NCI-H345 treated with DMSO at 0.1 percent for 48 hours (cell line): ENCODE data around the gene SORCS3.
"Not testable (repeated sequence)": the region's sequence is repeated elsewhere in the genome, so short reads cannot be mapped to it uniquely, and the experiment has no call there.

ENCODE experiments used
- DNase-seq: peaks from one replicate; lab custom pipeline; 2025; ENCODE audit not compliant: unreplicated experiment; lab: John Stamatoyannopoulos, UW

SORCS3 gene

DNA sequence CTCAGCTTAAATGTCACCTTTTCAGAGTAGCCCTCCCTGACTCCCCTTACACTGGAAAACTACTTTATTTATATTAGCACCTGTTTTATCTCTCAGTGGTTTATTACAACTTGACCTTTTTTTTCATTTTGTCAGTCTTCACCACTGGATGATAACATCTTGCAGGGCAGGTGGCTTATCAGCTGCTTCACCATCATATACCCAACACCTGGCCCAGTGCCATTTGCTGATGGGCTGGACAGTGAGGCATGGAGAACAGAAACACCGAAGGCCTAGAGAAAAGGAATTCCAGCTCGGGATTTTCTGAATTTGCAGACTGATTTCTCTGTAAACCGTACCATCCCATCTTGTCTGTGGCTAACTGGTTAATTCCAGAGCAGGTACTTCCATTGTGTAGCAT lies 48.5 kb downstream of the SORCS3 start:
- no peak for DNase-seq

DNA sequence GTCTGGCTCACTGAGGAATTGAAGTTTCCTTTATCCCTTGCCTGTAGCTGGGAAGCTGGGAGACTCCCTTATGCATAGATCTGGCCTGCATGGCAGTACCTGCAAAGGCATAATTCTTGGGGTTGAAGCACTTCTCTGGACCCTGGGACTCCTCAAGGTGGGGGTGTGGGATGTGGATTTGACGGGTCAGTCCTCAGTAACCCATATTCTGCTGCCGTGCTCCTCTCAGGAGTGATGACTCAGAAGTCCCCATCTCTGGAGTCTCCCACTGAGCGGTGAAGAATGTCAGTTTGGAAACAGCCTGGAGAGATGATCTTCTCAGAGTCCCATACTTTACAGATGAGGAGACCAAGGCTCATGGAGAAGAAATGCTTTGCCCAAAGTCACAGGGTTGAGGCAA lies 49.0 kb downstream of the SORCS3 start:
- DNase-seq, result no peak

DNA sequence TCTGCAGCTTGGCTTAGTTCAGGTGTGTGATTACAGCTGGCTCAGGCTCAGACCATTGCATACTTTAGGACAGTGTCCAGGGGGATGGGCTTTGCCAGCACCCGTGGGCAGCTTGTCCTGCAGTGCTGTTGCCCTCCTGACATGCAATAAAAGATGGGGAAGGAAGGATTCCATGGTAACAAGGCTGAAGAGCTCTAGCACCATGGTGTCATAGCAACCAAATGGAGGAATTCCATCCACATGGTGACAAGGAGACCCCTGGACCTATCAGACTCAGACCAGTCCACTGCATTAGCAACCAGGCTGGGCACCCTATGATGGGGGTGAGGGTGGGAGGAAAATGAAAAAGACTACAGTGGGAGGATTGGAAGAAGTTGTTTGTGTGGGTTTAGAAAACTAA lies 49.9 kb downstream of the SORCS3 start:
- no peak for DNase-seq

DNA sequence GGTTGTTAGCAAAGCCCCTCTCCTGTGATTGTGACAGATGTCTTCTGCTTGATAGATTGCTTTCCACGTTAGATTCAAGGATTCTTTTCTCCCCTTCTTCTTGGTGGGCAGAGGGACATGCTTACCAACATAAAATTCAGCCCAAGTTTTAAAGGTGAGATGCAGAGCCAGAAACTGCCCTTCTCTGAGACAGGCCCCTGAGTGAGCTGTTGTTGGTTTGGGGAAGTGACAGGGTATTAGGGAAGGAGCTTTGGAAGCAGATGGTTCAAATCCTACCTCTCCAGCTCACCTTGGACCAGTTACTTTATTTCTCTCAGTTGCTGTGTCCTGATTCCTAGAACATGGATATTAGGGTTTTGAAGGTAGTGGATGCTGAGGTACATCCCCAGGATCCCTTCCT lies 53.0 kb downstream of the SORCS3 start:
- DNase-seq, result no peak

DNA sequence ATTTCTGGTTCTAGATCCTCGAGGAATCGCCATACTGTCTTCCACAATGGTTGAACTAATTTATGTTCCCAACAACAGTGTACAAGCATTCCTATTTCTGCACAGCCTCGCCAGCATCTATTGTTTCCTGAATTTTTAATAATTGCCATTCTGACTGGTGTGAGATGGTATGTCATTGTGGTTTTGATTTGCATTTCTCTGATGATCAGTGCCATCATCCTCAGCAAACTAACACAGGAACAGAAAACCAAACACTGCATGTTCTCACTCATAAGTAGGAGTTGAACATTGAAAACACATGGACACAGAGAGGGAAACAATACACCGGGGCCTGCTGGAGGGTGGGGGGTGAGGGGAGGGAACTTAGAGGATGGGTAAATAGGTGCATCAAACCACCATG lies 62.2 kb downstream of the SORCS3 start:
- DNase-seq, result not testable (repeated sequence)

DNA sequence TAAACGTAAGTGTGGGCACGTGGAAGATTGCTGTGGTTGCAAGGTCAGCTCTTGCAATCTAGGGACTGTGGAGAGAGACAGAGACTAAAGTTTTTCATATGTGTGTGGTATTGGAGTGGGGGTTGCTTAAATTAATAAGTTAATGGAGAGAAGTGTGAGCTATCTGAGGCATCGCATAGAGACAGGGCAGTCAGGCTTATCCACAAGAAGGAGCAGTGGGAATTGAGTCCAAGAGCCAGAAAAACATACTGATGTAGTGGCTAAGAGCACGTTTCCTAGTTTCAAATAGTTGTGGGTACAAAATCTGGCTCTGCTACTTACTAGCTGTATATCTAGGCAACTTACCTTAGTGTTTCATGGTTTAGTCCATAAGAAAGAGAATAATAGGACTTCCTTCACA lies 65.8 kb downstream of the SORCS3 start:
- DNase-seq, result no peak

DNA sequence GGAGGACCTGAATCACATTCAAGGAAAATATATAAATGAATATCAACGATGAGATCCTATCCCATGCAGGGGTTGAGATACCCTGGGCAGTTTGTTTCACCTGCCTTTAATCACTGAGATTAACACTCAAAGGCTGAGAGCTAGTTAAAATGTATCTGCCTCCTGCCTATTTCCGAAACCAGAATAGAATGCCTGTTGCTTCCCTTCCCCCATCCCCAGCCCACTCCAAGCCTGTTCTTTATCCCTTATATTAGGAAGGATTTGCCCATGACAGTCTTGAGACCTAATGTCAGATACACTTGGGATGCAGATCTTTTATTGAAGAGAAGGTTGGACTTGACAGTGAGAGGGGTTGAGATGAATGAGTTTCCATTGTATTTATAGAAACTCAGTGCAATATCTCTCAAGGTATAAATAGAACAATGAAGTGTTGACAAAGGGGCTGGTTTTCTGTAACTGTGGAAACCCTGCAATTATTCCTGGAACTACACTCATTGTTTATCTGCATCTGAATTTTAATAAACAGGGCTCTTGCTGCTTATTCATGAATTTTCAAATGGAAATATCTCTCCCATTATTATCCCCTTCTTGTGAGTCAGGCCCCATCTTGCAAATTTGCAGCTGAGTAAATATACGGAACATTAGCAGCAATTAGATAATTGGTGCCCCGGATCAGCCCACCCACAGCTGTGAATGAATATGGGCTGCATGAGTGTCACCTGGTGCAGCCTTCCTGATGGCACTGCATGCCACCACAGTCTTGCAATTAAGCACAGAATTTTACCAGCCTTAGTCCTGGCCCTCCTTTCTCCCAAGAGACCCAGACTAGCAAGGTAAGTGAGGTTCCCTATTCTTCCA lies 66.7 kb downstream of the SORCS3 start:
- DNase-seq, result peak; percentile 81

DNA sequence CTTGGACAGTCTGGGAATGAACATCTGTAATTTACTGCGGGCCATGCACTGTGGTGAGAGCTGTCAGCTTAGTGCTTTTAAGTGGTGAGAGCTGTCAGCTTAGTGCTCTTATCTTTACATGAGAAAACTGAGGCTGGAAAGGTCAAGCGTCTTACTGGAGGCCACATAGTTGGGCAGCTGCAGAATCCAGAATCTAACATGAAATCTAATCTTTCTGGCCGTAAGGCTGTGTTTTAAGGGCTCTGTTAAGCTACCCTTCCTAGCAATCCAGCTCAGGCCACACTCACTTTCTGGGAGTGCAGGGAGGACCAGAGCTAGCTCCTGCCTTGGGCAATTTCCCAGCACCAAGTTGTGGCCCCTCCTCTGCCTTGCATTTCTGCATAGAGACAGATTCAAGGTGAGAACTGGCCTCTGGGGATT lies 70.2 kb downstream of the SORCS3 start:
- no peak for DNase-seq

DNA sequence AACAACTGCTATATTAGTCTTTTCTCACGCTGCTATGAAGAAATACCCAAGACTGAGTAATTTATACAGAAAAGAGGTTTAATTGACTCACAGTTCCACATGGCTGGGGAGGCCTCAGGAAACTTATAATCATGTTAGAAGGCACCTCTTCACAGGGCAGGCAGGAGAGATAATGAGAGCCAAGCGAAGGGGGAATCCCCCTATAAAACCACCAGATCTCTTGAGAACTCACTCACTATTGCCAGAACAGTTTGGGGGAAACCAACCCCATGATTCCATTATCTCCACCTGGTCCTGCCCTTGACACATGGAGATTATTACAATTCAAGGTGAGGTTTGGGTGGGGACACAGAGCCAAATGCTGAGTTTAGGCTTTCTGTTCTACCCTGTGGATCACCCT lies 89.5 kb downstream of the SORCS3 start:
- DNase-seq, result not testable (repeated sequence)

DNA sequence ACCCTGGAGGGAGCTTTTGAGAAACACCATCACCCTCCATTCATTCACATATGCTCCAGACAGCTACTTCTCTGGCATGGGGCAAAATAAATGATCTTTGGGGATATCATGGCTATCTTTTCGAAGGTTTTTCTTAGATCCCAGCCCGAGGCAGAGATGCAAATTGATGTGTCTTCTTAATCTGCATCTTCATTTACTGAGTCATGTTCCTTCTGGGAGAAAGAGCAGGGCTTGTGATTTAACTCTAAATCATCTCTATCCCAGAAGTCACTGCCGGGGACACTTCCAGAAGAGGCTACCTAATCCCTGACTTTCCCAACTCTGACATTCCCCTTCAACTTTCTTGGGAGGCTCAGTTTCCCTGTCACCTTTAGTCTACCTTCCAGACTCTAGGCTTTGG lies 90.1 kb downstream of the SORCS3 start:
- no peak for DNase-seq

DNA sequence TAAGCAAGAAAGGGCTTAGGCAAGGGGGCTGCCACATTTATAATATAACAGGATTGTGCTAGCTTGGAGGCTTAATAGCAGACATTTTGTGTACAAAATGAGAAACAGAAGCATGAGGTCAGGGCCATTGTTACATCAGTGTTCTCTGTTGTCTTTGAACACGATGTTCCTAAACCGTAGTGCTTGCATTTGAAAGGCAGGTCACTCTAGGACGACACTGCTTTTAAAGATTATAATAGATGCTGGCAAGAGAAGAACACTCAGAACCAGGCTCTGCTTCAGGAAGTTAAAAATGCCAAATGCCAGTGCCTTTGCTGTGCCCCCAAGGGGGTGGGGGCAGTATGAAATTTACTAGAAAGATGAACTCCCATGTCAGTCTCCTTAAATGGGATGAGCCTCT lies 91.1 kb downstream of the SORCS3 start:
- DNase-seq, result no peak

DNA sequence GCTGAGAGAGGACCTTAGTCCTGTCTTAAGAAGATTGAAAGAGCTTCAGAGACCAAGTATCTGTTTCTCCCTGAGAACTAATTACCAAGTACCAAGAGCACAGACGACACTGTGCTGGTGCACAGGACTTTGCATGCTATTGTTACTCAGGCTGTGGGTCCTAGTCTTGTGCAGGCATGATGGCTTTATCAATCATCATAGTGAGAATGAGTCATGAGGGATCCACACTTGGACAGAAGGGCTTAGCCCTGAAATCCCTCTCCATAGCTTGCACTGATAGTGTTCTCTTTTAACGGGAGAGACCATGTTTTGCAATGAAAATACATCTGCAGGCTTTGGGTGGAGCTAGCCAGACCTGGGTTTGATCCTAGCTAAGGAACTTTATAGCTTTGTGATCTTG lies 93.3 kb downstream of the SORCS3 start:
- no peak for DNase-seq

DNA sequence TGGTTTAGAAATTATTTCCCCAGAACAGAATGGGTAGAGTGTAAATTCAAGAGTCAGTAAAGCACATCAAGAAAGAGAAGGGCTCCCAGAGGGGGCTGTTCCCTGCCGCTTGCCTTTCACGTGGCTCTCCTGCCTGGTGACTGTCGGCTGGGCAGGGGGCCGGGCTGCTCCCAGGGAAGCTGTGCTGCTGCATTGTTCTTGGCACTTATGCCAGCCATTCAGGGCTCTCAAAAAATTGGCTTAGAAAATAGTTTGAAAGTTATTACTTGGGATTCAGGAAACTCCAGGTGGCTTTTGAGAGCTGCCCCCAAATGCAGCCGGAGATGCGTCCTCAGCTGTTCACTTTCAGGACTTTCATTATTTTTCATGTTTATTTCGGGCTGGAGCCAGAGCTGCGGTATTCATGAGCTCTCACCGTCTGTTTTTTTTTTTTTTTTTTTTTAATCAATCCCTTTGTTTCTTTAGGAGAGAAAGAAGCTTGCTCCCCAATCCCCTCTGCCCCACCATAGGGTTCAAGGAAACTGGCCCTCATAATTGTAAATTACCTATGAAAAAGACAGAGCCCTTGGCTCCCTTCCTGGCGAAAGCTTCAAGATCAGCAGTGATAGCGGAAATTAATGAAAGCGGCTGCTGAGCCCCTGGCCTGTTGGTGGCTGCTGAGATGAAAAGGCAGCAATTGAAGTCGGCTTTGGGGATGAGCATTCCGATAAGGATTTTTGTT lies 94.1 kb downstream of the SORCS3 start:
- peak; percentile 54 for DNase-seq

DNA sequence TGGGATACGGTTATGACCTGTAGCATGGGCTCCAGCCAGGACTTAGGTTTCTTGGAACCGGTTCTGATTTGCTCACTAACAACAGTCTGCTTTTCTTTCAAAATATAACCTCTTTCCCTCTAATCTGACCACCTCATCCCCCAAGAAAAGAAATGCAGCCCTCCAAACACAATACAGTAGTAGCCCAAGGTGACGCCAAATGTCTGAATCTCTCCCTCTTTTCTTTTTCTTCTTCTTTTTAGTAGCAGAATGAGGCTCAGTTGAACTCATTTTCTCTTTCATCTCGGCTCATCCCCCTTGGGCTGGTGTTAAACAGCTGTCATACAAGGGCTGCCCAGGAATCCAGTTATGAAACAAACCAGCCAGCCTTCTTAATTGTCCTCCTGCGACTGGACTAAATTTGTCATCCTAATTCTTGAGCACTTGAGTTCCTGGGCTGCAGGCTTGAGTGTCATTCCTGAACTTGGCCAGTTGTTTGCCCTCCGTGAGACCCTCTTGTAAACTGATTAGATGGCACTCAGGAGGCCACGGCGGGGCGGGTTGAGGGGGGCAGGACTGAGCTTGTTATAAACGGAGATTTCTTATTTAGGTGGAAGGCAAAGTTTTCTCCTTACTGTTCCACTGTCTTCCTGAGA lies 94.8 kb downstream of the SORCS3 start:
- no peak for DNase-seq

DNA sequence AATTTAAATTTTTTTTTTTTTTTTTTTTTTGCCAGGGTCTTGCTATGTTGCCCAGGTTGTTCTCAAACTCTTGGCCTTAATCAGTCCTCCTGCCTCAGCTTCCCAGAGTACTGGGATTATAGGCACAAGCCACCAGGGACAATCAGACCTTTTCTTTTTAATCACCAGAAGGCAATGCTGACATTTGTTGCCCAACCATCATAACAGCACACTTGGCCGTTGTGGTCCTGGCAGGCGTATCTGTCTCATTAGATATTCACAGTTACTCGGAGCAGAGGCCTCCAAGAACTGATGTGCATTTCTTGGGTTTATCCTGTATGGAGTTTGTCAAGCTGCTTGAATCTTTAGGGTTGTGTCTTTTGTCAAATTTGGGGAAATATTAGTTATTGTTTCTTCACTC lies 100.0 kb downstream of the SORCS3 start:
- DNase-seq, result no peak

DNA sequence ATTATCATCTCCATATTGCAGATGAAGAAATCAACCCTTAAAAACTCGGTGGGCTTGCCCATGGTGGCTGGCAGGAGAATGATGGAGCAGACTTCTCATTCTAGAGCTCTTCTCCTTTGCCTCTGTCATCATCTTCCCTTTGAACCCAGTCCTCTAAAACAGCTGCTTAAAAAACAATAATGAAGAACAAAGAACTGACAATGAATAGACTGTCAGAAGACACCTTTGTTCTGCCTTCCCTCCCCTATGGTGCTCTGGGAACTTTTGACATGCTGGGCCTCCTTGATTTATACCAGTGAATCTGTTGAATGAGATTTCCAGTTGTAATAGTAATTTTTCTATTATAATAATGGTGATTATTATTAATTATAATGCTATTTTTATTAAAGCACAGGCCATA lies 103.0 kb downstream of the SORCS3 start:
- no peak for DNase-seq

DNA sequence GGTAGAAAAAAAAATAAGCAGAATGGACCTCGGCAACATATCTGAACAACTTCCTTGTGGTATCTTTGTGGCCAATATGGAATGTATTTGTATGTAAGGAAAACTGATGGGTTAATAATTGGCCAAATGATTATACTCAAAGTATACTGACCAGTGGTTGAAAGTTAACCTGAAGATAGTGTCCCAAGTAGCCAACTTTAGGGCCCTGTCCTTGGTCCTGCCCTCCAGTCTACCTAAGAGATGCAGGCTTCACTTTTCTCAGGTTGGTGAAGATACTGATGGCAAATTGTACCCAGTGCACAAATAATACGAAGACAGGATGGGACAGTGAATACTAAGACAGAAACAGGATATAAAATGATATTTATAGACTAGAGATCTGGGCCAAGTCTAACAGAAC lies 109.2 kb downstream of the SORCS3 start:
- no peak for DNase-seq

DNA sequence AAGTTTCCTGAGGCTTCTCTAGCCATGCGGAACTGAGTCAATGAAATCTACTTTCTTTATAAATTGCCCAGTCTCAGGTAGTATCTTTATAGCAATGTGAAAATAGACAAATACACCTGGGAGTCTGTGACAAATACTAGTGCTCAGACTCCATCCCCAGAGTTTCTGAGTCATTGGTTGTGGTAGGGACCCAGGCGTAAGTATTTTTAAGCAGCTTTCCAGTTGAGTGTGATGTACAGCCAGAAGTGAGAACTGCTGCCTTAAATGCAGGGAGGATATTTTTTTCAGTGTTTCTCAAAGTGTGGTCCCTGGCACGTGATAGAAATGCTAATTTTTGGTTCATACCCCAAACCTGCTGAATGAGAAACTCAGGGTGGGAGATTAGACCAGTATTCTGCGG lies 121.7 kb downstream of the SORCS3 start:
- no peak for DNase-seq

DNA sequence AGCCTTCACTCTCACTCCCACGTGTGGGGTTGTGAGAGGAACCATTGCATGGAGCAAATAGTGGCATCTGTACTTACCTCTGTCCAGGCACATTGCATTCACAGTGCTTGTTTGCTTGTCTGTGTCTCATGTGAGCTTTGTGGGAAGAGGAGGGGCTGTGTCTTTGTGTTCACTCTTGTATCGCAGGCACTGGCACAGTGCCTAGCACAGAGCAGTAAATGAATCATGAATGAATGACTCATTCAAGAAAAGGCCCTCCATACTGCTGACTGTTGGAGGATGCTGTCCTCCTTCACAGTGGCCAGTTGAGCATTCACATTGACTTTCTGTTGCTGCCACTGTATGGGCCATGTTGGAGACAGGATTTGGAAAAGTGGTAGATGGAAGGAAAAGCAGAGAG lies 125.3 kb downstream of the SORCS3 start:
- no peak for DNase-seq

DNA sequence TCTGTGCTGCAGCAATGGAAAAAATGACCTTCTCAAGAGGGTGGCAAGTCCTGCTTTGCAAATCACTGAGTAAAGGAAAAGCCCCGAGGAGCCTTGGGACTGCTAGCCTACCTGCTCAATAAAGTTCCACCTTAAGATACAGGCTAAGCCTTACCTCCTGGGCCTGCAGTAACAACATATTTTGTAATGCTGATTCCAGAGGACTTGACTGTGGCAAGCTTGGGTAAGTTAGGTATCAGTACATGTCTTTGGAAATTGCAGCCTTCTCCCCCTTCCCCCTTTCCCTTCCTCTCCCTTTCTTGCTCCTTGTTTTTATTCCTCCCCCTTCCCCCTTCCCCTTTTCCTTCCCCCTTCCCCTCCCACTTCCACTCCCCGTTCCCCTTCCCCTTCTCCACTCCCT lies 126.2 kb downstream of the SORCS3 start:
- DNase-seq, result no peak

DNA sequence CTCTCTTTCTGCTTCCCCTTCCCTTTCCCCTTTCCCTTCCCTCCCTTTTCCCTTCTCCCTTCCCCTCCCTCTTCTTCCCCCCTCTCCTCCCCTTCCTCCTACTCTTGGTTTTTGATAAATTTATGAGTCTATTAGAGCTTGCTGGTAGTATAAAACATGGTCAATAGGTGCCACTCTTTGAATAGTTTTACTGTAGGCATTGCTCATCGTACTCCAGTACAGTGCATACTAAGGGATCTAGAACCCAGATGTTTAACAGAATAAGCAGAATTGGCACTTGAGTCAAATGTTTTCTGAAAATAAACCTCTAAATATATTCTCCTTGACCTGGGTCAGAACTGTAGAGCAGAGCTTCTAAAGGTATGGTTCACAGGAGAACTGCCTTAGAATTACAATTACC lies 126.7 kb downstream of the SORCS3 start:
- no peak for DNase-seq

DNA sequence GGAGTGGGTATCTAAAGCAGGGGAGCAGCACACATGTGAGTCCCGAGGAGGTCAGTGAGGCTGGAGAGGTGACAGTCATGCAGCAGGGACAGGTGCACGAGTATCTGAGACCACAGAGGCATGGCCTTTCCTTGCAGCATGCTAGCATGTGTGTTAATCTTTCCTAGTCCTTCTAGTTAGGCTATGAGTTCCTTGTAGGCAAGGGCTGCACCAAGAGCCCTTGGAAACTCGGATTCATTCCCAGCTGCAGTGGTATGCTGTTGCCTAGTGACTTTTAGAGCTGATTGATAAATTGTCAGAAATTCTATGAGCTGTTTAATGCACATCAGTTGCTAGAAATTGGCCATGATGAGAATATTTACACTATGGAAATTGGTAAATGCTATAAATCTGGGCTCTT lies 132.0 kb downstream of the SORCS3 start:
- no peak for DNase-seq
